ENCODE results near the gene PCNX1. TPM values are rescaled to one million over a fixed set of nuclear protein-coding genes. Genes with fewer than 3 reads are reported as not detected.

PCNX1 gene
- total RNA-seq, 1 donor: 47.4 TPM

DNA sequence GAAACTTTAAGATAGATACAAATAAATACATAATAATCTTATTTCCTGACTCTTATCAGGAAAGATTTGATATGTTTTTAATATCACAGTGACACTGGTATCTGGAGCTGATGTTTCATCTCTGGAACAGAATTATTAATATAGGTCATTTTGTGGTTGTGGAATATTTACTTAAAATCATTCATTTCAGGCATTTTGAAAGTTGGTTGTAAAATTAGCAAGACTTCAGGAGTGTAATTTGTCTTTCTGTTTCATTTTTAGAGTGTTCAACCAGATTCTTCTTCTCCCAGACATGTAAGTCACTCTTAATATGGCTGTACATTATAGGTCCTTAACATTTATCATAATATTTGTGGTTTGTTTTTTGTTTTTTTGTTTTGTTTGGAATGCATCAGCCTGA is 115.7 kb downstream of the PCNX1 start:
- no peak overlapping the region for H3K4me3 ChIP-seq (ENCODE audit: low read depth, low read length)
- DNase-seq (ENCODE audit: low read depth): no peak
- TF ChIP-seq, protein P1, sequence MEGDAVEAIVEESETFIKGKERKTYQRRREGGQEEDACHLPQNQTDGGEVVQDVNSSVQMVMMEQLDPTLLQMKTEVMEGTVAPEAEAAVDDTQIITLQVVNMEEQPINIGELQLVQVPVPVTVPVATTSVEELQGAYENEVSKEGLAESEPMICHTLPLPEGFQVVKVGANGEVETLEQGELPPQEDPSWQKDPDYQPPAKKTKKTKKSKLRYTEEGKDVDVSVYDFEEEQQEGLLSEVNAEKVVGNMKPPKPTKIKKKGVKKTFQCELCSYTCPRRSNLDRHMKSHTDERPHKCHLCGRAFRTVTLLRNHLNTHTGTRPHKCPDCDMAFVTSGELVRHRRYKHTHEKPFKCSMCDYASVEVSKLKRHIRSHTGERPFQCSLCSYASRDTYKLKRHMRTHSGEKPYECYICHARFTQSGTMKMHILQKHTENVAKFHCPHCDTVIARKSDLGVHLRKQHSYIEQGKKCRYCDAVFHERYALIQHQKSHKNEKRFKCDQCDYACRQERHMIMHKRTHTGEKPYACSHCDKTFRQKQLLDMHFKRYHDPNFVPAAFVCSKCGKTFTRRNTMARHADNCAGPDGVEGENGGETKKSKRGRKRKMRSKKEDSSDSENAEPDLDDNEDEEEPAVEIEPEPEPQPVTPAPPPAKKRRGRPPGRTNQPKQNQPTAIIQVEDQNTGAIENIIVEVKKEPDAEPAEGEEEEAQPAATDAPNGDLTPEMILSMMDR (IDR thresholded peaks at IDR 0.05; ENCODE audit: insufficient read depth, low read length): no peak

DNA sequence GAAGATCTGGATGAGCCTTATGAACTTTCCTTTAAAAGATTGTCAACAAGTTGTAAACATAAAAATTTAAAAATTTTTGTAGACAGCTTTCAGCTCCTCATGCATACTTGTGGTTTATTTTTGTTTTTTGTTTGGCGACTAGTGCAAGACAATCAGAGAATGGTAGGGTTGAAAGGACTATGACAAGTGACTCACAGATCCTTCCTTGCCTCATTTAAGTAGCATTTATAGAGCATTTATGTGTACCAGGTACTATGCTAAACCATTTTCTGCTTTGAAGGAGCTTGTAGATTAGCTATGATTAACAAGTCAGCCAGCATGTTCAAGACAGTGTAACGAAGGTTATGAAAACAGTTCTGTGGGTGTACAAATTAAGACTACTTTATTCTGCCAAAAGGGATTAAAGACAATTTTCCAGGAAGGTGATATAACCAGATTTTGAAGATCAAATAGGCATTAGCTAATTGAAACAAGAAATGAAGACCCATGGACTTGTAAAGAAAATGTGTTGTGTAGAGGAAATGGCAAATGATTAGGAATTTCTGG is 122.0 kb downstream of the PCNX1 start:
- DNase-seq (ENCODE audit: low read depth): no peak
- TF ChIP-seq, protein P1 (IDR thresholded peaks at IDR 0.05; ENCODE audit: insufficient read depth, low read length): no peak
- no peak overlapping the region for H3K4me3 ChIP-seq (ENCODE audit: low read depth, low read length)

DNA sequence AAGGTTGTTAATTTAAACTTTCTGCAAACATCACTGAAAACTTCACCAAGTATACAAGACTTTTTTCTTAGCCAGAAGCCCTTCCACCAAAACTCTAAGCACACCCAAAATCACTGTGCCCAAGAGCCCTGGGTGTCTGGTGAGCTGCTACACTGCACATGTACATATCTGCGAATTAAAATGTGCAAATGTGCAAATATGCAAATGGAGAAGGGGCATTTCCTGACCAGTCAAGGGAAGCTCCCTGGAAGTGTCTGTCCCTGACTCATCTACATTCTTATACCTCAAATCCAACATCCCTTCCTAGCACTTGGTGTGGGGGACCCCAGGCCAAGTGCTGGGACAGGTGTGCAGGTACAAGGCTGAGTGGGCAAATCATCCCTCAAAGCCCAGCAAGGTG is 123.7 kb downstream of the PCNX1 start:
- TF ChIP-seq, protein P1 (IDR thresholded peaks at IDR 0.05; ENCODE audit: insufficient read depth, low read length): no peak
- DNase-seq (ENCODE audit: low read depth): no peak
- H3K4me3 ChIP-seq (ENCODE audit: low read depth, low read length): no peak overlapping the region

DNA sequence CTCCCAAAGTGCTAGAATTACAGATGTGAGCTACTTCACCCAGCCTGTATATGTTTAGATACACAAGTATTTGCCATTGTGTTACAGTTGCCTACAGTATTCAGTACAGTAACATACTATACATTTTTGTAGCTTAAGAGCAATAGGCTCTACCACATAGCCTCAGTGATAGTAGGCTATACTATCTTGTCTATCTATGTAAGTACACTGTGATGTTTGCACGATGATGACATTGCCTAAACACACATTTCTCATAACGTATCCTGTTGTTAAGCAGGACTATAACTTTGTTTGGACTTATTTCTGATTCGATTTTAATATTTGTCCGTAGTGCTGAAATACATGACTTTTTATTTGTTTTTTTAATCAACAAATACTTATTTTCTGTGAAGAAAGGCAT is 129.2 kb downstream of the PCNX1 start:
- TF ChIP-seq, protein P1 (IDR thresholded peaks at IDR 0.05; ENCODE audit: insufficient read depth, low read length): no peak
- no peak overlapping the region for H3K4me3 ChIP-seq (ENCODE audit: low read depth, low read length)
- DNase-seq (ENCODE audit: low read depth): no peak

DNA sequence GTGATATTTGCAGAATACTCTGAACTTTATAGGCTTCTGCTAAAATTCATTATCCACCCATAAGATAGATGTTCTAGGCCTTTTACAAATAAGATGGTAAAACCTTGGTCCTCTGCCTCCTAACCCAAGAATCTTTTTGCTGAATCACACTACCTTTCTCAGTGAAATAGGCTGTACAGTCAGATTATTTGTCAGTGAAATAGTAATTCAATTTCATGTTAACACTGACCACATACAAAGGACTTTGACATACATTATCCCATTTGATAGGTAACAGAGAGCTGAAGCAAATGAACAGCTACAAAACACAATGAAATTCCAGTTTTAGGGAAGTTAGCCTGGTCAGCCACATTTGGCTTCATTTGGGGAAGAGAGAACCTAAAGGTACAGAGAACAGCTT is 141.1 kb downstream of the PCNX1 start:
- TF ChIP-seq, protein P1 (IDR thresholded peaks at IDR 0.05; ENCODE audit: insufficient read depth, low read length): no peak
- no peak for DNase-seq (ENCODE audit: low read depth)
- no peak overlapping the region for H3K4me3 ChIP-seq (ENCODE audit: low read depth, low read length)

DNA sequence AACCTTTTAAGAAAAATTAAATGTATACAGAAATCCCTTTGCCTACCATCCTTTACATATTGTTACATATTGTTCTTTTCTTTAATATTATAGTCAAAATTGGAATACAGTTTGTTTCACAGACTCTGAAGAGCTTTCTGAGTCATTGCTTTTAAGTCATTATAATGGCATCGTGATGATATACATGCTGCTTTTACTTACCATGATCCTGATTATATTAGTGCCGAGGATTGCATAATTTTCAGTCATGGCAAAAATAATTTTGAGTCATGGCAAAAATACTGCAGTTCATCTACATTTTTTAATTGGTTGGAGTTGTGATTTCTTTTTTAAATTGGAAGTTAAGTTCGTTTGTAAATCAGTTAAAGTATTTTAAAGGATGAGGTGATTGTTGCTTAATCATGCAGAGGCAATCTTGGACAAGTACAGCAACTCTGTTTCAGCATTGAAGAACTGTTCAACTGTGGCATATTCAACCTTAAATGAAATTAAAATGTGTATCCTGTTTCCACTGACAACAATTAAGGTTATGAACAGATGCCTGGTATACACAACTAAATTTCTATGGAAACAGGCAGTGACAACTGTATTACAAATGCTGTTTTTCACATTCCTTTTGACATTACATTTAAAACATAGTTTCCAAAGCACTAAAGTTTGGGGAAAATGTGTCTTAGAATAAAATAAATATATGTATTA is 142.3 kb downstream of the PCNX1 start:
- DNase-seq (ENCODE audit: low read depth): peak; percentile 51
- H3K4me3 ChIP-seq (ENCODE audit: low read depth, low read length): no peak overlapping the region
- TF ChIP-seq, protein P1 (IDR thresholded peaks at IDR 0.05; ENCODE audit: insufficient read depth, low read length): no peak

Measured in fibroblast of the aortic adventitia (primary cell).